Measurements from ENCODE around the gene ATAD3B.
"Not testable (repeated sequence)": the region's sequence is repeated elsewhere in the genome, so short reads cannot be mapped to it uniquely, and the experiment has no call there.

Gene ATAD3B

GRCh38 chr1:1489231-1489630, 17.7 kb downstream of the ATAD3B start:
- no peak for TF ChIP-seq CTCF (conservative IDR thresholded peaks at IDR 0.05)
- no peak overlapping the region for H3K27ac ChIP-seq

DNA sequence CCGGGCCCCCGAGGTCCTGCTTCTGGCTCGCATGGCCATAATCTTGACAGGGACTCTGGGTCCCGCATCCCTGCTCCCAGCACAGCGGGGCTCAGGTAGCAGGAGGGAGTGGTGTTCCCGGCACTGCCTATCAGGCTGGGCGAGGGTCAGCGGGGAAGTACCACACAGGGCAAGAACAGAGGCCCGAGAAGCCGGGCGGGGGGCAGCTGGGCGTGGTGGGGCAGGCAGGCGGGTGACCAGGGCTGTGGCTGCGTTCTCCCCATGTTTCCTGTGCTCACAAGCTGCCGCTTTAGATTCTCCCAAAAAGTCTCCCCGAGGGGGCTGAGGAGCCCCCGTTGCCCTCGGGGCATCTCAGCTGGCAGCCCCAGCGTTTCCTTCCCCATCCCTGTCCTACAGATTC, 18.3 kb downstream of the ATAD3B start:
- TF ChIP-seq CTCF (conservative IDR thresholded peaks at IDR 0.05), result no peak

DNA sequence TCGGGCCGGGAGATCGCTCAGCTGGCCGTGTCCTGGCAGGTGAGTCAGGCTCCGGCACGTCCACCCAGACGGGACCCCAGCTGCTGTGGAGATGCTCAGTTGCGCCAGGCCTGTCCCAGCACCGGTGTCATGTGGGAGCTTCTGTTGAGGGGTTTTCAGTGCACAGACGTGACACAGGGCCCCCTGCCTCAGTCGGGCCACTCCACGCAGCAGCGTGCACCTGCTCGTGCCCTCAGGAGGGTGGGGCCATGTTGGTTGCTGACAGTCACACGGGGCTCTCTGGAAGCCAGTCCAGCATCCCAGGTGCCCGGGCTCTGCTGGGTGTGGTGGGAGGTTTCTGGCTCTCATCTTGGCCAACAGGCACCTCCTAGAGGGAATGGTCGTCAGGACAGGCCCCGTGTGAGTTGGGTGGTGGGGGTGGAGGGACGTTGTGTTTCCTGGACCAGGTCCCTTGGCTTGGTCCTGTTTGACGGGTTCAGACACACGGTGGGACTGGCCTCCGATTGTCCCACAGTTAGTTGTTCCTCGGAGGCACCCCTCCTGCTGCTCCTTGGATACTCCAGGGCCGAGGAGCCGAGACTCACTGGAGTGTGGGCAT, 19.2 kb downstream of the ATAD3B start:
- TF ChIP-seq CTCF (conservative IDR thresholded peaks at IDR 0.05), result no peak

More for the DNA sequence above, 18.3 kb downstream of the ATAD3B start:
- no peak overlapping the region for H3K27ac ChIP-seq

GRCh38 chr1:1491601-1492000, 20.0 kb downstream of the ATAD3B start:
- H3K27ac ChIP-seq, result no peak overlapping the region
- no peak for TF ChIP-seq CTCF (conservative IDR thresholded peaks at IDR 0.05)

More for the DNA sequence above, 19.2 kb downstream of the ATAD3B start:
- H3K27ac ChIP-seq, result no peak overlapping the region

DNA sequence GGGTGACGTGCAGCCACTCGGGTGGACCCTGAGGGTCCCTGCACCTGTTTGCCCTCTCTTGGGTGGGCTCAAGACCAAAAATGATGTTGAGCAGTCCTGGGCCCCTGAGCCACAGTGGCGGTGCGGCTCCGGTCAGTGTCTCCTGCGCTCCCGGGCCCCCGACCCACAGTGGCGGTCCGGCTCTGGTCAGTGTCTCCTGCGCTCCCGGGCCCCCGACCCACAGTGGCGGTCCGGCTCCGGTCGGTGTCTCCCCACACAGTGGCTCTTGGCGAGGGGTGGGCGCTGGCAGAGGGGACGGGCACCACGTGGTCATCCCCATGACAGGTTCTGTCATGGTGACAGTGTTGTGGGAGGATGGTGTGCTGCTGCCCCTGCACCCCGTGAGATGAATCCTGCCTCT, 22.7 kb downstream of the ATAD3B start:
- not testable (repeated sequence) for H3K27ac ChIP-seq

- not testable (repeated sequence) for H3K27ac ChIP-seq
Observed at GRCh38 chr1:1495461-1495975, 24.0 kb downstream of the ATAD3B start.

DNA sequence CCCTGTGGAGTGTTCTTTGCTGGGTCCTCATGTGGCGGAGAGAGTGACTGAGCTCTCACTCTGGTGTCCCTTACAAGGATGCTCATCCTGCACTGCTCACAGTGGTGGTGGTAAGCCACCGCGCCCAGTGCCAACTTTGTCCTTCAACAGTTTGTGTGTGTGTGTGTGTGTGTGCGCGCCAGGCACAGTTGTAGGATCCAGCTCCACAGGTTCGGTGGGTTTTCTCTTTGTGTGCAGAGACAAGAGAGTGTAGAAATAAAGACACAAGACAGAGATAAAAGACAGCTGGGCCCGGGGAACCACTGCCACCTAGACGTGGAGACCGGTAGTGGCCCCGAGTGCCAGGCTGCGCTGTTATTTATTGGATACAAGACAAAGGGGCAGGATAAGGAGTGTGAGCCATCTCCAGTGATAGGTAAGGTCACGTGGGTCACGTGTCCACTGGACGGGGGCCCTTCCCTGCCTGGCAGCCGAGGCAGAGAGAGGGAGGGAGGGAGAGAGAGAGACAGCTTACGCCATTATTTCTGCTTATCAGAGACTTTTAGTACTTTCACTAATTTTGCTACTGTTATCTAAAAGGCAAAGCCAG, 33.3 kb downstream of the ATAD3B start:
- H3K27ac ChIP-seq, result peak overlapping the region; percentile 88
- TF ChIP-seq CTCF (conservative IDR thresholded peaks at IDR 0.05), result peak; percentile 92

- peak; percentile 3; the same call in 1 of the 2 replicates for TF ChIP-seq CTCF (conservative IDR thresholded peaks at IDR 0.05)
- H3K27ac ChIP-seq, result peak overlapping the region; percentile 88
Observed at GRCh38 chr1:1505366-1505798, 33.8 kb downstream of the ATAD3B start.

DNA sequence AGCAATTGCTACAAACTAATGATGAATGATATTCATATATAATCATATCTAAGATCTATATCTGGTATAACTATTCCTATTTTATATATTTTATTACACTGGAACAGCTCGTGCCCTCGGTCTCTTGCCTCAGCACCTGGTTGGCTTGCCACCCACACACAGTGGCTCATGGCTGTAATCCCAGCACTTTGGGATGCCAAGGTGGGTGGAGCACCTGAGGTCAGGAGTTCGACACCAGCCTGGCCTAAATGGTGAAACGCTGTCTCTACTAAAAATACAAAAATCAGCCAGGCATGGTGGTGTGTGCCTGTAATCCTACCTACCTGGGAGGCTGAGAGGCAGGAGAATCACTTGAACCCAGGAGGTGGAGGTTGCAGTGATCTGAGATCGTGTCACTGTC, 34.2 kb downstream of the ATAD3B start:
- peak overlapping the region; percentile 88 for H3K27ac ChIP-seq

Measured in VCaP (cell line).